Cardiac muscle cell (in vitro differentiated cells and primary cell): ENCODE results near the gene HOOK2. TPM values are rescaled to one million over a fixed set of nuclear protein-coding genes. Genes with fewer than 3 reads are reported as not detected.
A peak's percentile ranks its signal among the peaks of the same experiment; 100 is the strongest.

ENCODE experiments used
- DNase-seq, 2 donors: peaks; one replicate each; pipeline versions ENCODE4 v3.0.0 to v3.0.0-alpha.2; 2010 to 2017; ENCODE audit warnings: low read depth in 1 of 2, low spot score in 1 of 2
- H3K27ac ChIP-seq: fragments of 200-600 bp; sonication (generic); 2 replicates; pipeline ENCODE4 v1.5.1; 2016
- H3K27me3 ChIP-seq: fragments of 200-600 bp; sonication (generic); 2 replicates; pipeline ENCODE4 v1.6.0; 2016; ENCODE audit warnings: control low read depth
- H3K36me3 ChIP-seq: fragments of 200-600 bp; sonication (generic); 2 replicates; pipeline ENCODE4 v1.5.1; 2016; ENCODE audit warnings: control low read depth
- H3K4me1 ChIP-seq: fragments of 200-600 bp; sonication (generic); 2 replicates; pipeline ENCODE4 v1.8.1; 2017; ENCODE audit warnings: low read depth, mild to moderate bottlenecking, mixed run types
- H3K4me3 ChIP-seq: fragments of 200-600 bp; sonication (generic); 2 replicates; pipeline ENCODE4 v1.5.1; 2016; ENCODE audit warnings: mild to moderate bottlenecking
- H3K9me3 ChIP-seq: fragments of 200-600 bp; sonication (generic); 2 replicates; pipeline ENCODE4 v1.5.1; 2017; ENCODE audit warnings: low read depth, mild to moderate bottlenecking, control low read depth
- CTCF ChIP-seq: IDR thresholded peaks from 2 replicates; pipeline ENCODE4 v1.5.1; 2012; ENCODE audit warnings: low read depth, mild to moderate bottlenecking, low read length
- polyA plus RNA-seq: library from polyadenylated mRNA; unstranded; fragments of >200 nt; fragmentation: Nextera tagmentation; extraction: Ambion mirVana; gene quantifications from 2 replicates; pipeline ENCODE4 v1.2.1, GENCODE V29; 2016
- total RNA-seq: library from RNA; depleted of rRNA; stranded (reverse); fragments of >200 nt; gene quantifications from 2 replicates; pipeline ENCODE4 v1.2.3, GENCODE V29; 2016

Gene HOOK2
- total and polyA plus RNA-seq, 2 experiments from 2014 or later = 31.1 to 54.4 TPM

DNA sequence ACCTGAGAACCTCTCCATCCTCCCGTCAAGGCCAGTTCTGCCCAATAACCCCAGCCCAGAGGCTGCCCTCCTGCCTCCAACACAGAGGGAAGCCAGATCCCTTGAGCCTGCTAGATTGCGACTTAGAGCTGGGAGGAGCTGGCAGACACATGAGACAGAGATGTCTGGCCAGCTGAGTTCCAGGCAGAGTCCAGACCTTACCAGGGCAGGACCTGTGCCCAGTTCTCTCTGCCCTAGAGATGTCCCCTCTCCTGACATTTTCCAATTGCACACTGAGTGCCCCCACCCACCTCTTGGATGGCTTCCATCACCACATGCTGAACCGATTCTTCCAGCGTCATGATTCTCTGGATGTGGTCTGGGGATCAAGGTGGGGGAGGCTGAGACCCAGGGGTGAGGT lies 3.0 kb downstream of the HOOK2 start:
- Histone ChIP-seq H3K36me3 (no peaks in the 10 kb centered on the region), H3K27ac (no peak overlapping the region), H3K4me1 (no peaks in the 10 kb centered on the region), H3K4me3 (no peak overlapping the region), H3K27me3 (no peaks in the 10 kb centered on the region), H3K9me3 (no peaks in the 10 kb centered on the region)
- no peak for TF ChIP-seq CTCF
- DNase-seq = no peak

- H3K36me3 ChIP-seq = no peaks in the 10 kb centered on the region
- H3K27me3 ChIP-seq = no peaks in the 10 kb centered on the region
- no peaks in the 10 kb centered on the region for H3K9me3 ChIP-seq
- no peak overlapping the region for H3K27ac ChIP-seq
- DNase-seq = no peak
- H3K4me3 ChIP-seq = no peak overlapping the region
- H3K4me1 ChIP-seq = no peaks in the 10 kb centered on the region
- TF ChIP-seq CTCF = no peak
Measured at GRCh38 chr19:12770922-12771321, 4.4 kb downstream of the HOOK2 start.

GRCh38 chr19:12769689-12770088 lies 5.7 kb downstream of the HOOK2 start:
- H3K27ac ChIP-seq = no peak overlapping the region
- DNase-seq = peak in 1 of 2 donors; percentile 78
- no peak overlapping the region for H3K4me3 ChIP-seq

DNA sequence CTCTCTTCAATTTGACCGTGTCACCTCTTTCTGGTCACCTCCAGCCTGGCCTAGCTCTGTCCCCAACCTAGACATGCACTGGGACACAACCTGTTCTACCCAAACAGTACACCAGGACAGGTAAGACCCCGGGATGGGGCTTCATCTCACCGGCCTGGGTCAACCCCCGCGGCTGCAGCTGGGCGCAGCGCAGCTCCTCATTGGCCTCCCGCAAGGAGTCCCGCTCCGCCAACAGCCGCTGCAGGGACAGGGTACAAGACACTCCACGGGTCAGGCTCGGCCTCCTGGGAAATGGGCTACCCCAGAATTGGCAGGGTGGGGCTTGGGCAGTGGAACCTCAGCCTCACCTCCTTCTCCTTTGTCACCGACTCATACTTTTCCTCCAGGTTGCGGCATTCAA lies 7.7 kb downstream of the HOOK2 start:
- no peak for DNase-seq

More at GRCh38 chr19:12769689-12770088, 5.7 kb downstream of the HOOK2 start:
- Histone ChIP-seq H3K36me3 (no peaks in the 10 kb centered on the region), H3K27me3 (no peaks in the 10 kb centered on the region), H3K4me1 (no peaks in the 10 kb centered on the region), H3K9me3 (no peaks in the 10 kb centered on the region)
- no peak for TF ChIP-seq CTCF

GRCh38 chr19:12767150-12767549 lies 8.2 kb downstream of the HOOK2 start:
- Histone ChIP-seq H3K4me1 (no peaks in the 10 kb centered on the region), H3K27ac (no peak overlapping the region), H3K9me3 (no peaks in the 10 kb centered on the region), H3K36me3 (no peaks in the 10 kb centered on the region), H3K4me3 (no peak overlapping the region), H3K27me3 (no peaks in the 10 kb centered on the region)
- no peak for TF ChIP-seq CTCF
- DNase-seq = no peak

More for the DNA sequence above, 7.7 kb downstream of the HOOK2 start:
- TF ChIP-seq CTCF = no peak
- Histone ChIP-seq H3K27ac (no peak overlapping the region), H3K4me3 (no peak overlapping the region), H3K4me1 (no peaks in the 10 kb centered on the region), H3K9me3 (no peaks in the 10 kb centered on the region), H3K27me3 (no peaks in the 10 kb centered on the region), H3K36me3 (no peaks in the 10 kb centered on the region)

GRCh38 chr19:12766051-12766521 lies 9.3 kb downstream of the HOOK2 start:
- DNase-seq = peak in 1 of 2 donors; percentile 88

More at GRCh38 chr19:12766051-12766521, 9.3 kb downstream of the HOOK2 start:
- Histone ChIP-seq H3K4me3 (peak overlapping the region; percentile 34), H3K9me3 (no peaks in the 10 kb centered on the region), H3K27ac (no peak overlapping the region), H3K4me1 (no peaks in the 10 kb centered on the region), H3K36me3 (no peaks in the 10 kb centered on the region), H3K27me3 (no peaks in the 10 kb centered on the region)
- no peak for TF ChIP-seq CTCF
